HG02981 (cell line): ENCODE results near the gene DOK6.
A peak's percentile ranks its signal among the peaks of the same experiment; 100 is the strongest.

ENCODE experiments used
- ATAC-seq: cut with Tn5 transposase; IDR thresholded peaks from one replicate; pipeline ENCODE4 v1.9.1; 2021; ENCODE audit warnings: mild to moderate bottlenecking, moderate library complexity; ENCODE audit not compliant: unreplicated experiment

The DOK6 gene

DNA sequence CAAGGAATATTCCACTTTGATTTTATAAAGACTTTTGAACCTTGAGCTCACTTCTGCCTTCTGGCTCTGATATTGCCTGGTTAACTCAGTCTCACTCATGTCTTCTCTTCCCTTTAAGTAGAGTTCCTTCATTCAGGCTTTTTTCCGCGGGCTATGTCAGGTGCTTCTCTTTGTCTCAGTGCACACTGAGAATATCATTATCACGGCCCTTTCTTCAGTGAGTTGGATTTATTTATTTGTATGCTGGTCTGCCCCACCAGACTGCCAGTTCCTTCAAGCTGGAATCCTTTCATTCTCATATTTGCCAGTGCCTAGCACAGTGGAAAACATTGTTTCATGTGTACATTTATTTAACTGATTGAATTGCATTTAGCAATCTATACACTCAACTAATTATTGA is 136.5 kb downstream of the DOK6 start:
- no peak for ATAC-seq

DNA sequence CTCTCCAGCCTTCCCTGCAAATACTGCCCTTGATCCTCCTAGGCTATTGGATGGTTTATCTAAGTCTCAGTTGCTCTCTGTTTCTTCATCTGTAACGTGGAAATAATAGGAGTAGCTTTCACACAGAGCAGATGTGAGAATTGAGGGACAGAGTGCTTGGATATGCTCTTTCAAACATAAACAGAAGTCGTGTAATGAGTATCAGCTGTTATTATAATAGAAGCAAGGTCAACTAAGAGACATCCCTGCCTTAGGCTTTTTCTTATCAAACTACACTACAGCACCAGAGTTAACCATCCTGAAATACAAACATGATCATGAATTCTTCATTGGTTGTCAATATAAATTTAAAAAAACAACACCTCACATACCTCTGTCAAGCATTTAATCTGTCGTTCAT is 138.2 kb downstream of the DOK6 start:
- no peak for ATAC-seq

DNA sequence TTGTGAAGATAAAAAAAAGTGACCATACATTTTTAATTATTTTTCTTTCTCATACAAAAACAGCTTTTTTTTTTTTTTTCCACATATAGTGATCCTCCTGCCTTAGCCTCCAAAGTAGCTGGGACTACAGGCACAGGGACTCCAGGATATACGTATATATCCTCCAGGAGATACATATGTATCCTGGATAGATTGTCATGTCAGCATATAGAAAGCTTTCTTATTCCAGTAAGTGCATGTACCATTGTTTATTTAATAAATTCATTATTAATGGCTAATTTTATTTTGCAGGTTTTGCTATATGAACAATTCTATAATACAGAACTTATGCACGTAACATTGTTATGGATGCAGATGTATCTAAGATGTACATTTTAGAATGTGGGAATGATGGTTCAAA is 138.7 kb downstream of the DOK6 start:
- no peak for ATAC-seq

- no peak for ATAC-seq
These were observed 155.5 kb downstream of the DOK6 start for GRCh38 chr18:69556228-69556627.

DNA sequence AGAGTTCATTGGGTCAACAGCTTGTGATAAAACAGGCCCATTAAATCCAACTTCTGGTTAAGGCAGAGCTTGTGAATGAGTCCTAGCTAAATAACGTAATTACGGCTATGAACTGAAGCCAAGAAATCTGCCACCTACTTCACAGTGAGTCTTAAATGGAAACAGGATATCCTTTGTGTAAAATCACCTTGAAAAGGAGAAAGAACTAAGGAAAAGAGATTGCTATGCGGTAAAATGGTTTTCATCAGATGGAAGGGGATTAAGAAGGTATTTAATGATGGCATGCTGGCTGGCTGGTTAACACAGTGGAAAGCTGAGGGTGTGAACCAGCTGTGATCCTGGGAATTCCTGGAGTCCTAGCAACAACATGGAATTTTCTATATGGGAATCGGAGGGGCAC is 156.6 kb downstream of the DOK6 start:
- ATAC-seq = no peak

GRCh38 chr18:69558052-69558451 is 157.4 kb downstream of the DOK6 start:
- no peak for ATAC-seq

- no peak for ATAC-seq
These were observed 158.9 kb downstream of the DOK6 start for GRCh38 chr18:69559604-69560003.

DNA sequence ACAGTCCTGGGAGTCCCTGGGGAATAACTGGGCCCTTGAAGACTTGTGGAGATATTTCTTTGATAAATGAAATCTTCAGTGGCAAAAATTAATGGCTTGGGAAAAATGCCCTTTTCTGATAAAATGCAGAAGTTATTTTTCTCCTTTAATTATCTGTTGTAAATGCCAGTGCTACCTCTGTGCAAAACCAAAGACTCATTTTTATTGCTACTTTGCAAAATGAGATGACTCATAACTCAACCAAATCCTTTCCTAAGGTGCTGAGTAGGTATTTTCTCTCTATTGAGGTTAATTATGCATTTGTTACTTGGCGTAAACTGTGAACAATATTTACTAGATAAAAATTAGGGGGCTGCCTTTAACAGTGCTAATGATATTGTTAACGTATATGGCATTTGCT is 163.9 kb downstream of the DOK6 start:
- no peak for ATAC-seq

GRCh38 chr18:69567813-69568488 is 167.3 kb downstream of the DOK6 start:
- no peak for ATAC-seq

GRCh38 chr18:69569133-69569532 is 168.4 kb downstream of the DOK6 start:
- no peak for ATAC-seq

GRCh38 chr18:69574401-69574800 is 173.7 kb downstream of the DOK6 start:
- ATAC-seq = no peak

- peak; percentile 78 for ATAC-seq
These were observed 179.4 kb downstream of the DOK6 start for GRCh38 chr18:69580107-69580506.

DNA sequence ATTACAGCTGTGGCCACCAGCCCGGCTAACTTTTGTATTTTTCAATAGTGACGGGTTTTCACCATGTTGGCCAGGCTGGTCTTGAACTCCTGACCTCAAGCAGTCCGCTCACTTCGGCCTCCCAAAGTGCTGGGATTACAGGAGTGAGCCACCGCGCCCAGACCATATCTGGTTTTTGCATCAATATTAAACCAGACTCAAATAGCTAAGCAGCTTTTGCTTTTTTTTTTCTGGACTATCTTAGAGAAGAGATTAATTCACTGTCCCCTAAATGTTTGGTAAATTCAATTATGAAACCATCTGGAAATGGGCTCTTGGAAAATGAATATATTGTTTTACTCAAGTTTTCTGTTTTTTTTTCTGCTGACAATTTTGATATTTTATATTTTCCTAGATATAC is 183.7 kb downstream of the DOK6 start:
- ATAC-seq = no peak

DNA sequence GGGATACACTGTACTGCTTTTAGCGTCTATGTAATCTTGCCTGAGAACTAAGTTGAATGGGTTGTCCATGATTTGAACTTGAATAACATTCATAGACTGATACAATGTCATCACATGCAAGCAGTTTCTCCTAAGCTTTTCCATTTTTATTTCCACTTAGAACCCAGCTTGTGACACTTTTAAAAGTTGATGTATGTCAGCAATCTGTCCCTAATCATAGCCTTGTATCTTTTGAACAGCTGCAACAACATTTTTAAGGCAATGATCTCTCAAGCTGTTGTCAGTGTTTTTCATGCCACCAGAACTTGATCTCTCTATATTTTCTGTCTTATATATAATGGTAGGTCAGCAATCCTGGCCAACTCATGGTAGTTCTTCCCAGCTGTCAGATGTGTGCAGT is 185.0 kb downstream of the DOK6 start:
- ATAC-seq = no peak

GRCh38 chr18:69586537-69586936 is 185.8 kb downstream of the DOK6 start:
- no peak for ATAC-seq

GRCh38 chr18:69588301-69588700 is 187.6 kb downstream of the DOK6 start:
- ATAC-seq = no peak

DNA sequence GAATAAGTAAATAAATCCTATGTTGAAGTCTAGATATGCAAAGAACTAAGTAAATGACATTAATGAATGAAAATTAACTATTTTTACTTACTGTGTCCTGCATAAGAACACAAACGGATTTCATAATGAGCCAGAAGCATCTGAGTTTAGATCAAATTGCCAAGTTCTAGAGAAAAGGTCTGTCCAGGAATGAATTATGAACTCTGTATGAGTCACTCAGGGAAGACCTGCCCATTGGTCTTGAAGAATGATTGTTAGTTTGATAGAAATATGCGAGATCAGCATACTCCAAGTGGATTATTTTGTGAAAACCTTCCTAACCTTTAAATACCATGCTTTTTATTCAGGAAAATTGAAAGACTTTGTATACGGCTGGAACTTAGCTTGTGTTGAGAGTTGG is 189.5 kb downstream of the DOK6 start:
- ATAC-seq = no peak

- no peak for ATAC-seq
These were observed 195.7 kb downstream of the DOK6 start for GRCh38 chr18:69596345-69596744.

- ATAC-seq = no peak
These were observed 196.9 kb downstream of the DOK6 start for GRCh38 chr18:69597561-69597960.

DNA sequence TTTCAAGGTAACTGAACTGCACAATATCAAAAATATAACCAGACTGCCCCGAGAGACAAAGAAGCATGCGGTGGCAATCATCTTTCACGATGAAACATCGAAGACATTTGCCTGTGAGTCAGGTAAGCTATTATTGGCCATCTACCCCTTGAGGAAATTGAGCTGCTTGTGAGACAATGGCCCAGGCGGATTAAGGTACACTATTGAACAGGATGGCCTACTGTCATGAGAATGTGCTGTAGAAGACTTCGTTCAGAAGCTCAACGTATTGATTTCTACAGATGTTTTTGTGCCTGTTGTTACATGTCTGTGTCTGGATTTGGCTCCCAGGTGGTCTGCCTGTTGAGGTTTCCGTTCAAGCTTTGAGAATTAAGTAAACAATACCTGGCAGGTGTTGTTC is 198.7 kb downstream of the DOK6 start:
- no peak for ATAC-seq

DNA sequence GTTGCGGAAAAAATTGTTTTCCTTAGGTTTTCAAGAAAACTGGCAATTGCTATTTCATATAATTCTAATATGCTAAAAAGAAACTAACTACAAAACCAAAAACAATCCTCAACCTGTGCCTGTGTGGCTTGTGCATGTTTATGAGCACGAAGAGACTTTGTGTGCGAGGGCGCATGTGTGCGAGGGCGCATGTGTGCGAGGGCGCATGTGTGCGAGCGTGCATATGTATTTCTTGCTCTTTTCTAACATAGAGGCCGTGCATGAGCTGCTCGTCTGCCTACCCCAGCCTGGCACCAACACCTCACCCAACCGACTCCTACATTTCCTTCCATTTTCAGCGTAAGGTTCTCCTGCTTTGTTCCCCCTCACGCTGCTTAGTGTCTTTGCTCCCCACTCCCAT is 211.6 kb downstream of the DOK6 start:
- ATAC-seq = no peak

GRCh38 chr18:69616114-69616513 is 215.4 kb downstream of the DOK6 start:
- no peak for ATAC-seq

- no peak for ATAC-seq
These were observed 216.7 kb downstream of the DOK6 start for GRCh38 chr18:69617408-69617807.
